Measurements from ENCODE around the gene FECH. TPM values are rescaled to one million over a fixed set of nuclear protein-coding genes. Genes with fewer than 3 reads are reported as not detected.

Gene FECH
- polyA plus RNA-seq, 2 of the 4 experiments (the other 2 are of a cell fraction), result 41.3 to 71.2 TPM

DNA sequence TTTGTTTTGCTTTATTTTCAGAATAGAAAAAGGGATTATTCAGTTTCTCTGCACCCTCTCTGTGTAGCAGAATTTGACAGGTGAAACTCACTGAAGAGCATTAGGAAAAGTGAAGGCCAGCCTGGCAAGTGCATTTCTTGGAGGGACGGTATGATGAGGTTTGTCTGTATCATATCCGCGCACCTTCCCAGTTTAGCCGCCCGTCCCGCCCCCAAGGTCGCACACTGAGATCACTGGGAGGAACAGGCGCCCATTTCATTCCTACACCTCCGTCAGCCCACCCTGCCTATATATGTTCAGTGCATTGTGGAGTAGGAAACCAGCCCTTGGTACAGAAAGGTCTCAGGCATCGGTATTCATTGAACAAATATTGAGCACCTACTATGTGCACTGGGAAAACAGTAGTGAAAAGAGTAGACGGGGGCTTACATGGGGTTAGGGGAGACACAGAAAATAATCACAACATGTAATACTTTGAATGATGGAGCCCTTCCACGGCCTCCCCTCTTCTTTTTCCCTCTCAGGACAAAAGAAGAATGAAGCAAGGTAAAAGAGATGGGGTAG is 678 bp upstream of the FECH start (continued):
- no peak for TF ChIP-seq HMGXB4 (CRISPR knock-in tag; IDR thresholded peaks at IDR 0.05; ENCODE audit: borderline replicate concordance)
- no peak for TF ChIP-seq MYC (IDR thresholded peaks at IDR 0.05; ENCODE audit: borderline replicate concordance, low read length)
- TF ChIP-seq KDM5A (IDR thresholded peaks at IDR 0.05), result no peak

- H3K9me3 ChIP-seq, result no peaks in the 10 kb centered on the region
- ATAC-seq (peak; percentile 25 to 43; a peak in 4 of 6 replicates), FAIRE-seq (no peak), DNase-seq (ENCODE audit: low read depth in 1 of 2, low spot score in 1 of 2) (no peak)
- 0% methylated on average over 5 of the region's 8 CpGs for WGBS (ENCODE audit: missing lambda C conversion rate)
- ChIA-PET POLR2A (no interaction called here), CTCF (no interaction called here)
- TF ChIP-seq TP53 (CRISPR knock-in tag; IDR thresholded peaks at IDR 0.05), result no peak
- TF ChIP-seq, protein P1, sequence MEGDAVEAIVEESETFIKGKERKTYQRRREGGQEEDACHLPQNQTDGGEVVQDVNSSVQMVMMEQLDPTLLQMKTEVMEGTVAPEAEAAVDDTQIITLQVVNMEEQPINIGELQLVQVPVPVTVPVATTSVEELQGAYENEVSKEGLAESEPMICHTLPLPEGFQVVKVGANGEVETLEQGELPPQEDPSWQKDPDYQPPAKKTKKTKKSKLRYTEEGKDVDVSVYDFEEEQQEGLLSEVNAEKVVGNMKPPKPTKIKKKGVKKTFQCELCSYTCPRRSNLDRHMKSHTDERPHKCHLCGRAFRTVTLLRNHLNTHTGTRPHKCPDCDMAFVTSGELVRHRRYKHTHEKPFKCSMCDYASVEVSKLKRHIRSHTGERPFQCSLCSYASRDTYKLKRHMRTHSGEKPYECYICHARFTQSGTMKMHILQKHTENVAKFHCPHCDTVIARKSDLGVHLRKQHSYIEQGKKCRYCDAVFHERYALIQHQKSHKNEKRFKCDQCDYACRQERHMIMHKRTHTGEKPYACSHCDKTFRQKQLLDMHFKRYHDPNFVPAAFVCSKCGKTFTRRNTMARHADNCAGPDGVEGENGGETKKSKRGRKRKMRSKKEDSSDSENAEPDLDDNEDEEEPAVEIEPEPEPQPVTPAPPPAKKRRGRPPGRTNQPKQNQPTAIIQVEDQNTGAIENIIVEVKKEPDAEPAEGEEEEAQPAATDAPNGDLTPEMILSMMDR (IDR thresholded peaks at IDR 0.05), result no peak
- TF ChIP-seq ELK1 (IDR thresholded peaks at IDR 0.05; ENCODE audit: low read depth, low read length), result no peak
- TF ChIP-seq SMC3 (IDR thresholded peaks at IDR 0.05), result no peak
- H3K4me3 ChIP-seq, result peak overlapping the region; percentile 94
- H3K27ac ChIP-seq, result peak overlapping the region; percentile 94 to 97
- H3K4me2 ChIP-seq, result peak overlapping the region; percentile 93
- H3K4me1 ChIP-seq, result peaks cover 14% of the 10 kb centered on the region
These were observed 649 bp downstream of the FECH start for GRCh38 chr18:57585855-57586250.

GRCh38 chr18:57585421-57585820 is 1.1 kb downstream of the FECH start:
- H3K9me3 ChIP-seq, result no peaks in the 10 kb centered on the region
- ATAC-seq (peak; percentile 15 to 38; a peak in 3 of 6 replicates), DNase-seq (ENCODE audit: low read depth in 1 of 2, low spot score in 1 of 2) (peak in 1 of 2 experiments; percentile 18), FAIRE-seq (no peak)
- H3K4me2 ChIP-seq, result peak overlapping the region; percentile 93
- 2% methylated on average over 4 of the region's 9 CpGs for WGBS (ENCODE audit: missing lambda C conversion rate)
- H3K27ac ChIP-seq, result peak overlapping the region; percentile 94 to 97
- ChIA-PET CTCF (no interaction called here), POLR2A (no interaction called here)
- H3K4me3 ChIP-seq, result peak overlapping the region; percentile 94
- peaks cover 14% of the 10 kb centered on the region for H3K4me1 ChIP-seq
- TF ChIP-seq CHD2 (IDR thresholded peaks at IDR 0.05; ENCODE audit: low read length, partially characterized antibody), result no peak
- no peak for TF ChIP-seq TFCP2L1 (CRISPR knock-in tag; IDR thresholded peaks at IDR 0.05)
- TF ChIP-seq EHMT2 (IDR thresholded peaks at IDR 0.05; ENCODE audit: low read depth), result no peak
- no peak for TF ChIP-seq MAZ (IDR thresholded peaks at IDR 0.05; ENCODE audit: borderline replicate concordance, low read depth, low read length)
- no peak for TF ChIP-seq JUNB (IDR thresholded peaks at IDR 0.05)
- no peak for TF ChIP-seq EP300 (IDR thresholded peaks at IDR 0.05)
- no peak for TF ChIP-seq POLR2AphosphoS2 (conservative IDR thresholded peaks at IDR 0.05; ENCODE audit: low read length)

DNA sequence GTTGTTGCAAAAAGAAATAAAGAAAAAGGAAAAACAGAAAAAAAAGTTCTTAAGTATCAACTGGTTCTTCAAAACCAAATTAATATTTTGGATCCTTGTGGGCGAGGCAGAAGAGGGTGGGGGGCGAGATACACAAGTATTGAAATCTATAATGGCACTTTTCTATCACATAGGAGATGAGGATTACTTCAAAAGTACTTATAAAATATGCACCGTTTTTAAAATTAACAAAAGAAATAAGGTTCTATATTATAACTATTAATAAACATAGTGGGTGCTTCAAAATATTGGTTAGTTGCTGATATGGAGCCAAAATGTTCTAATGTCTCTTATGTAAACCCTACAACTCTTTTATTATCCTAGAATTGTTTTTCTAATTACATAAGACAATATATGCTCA is 2.1 kb downstream of the FECH start:
- Histone ChIP-seq H3K4me2 (peak overlapping the region; percentile 93), H3K4me1 (peaks cover 14% of the 10 kb centered on the region), H3K4me3 (no peak overlapping the region), H3K27ac (no peak overlapping the region), H3K9me3 (no peaks in the 10 kb centered on the region)
- CTCF ChIA-PET, result interaction anchor here (0.7 kb wide), 1 partner anchor 597 kb away, joined by 3 read pairs; no protein-coding TSS in a partner anchor
- POLR2A ChIA-PET, result no interaction called here
- FAIRE-seq (no peak), ATAC-seq (no peak), DNase-seq (ENCODE audit: low read depth in 1 of 2, low spot score in 1 of 2) (no peak)
- WGBS (ENCODE audit: missing lambda C conversion rate), result 73% methylated on average over 3 of the region's 3 CpGs
- TF ChIP-seq, protein P1 (IDR thresholded peaks at IDR 0.05), result no peak
- TF ChIP-seq, protein P2, sequence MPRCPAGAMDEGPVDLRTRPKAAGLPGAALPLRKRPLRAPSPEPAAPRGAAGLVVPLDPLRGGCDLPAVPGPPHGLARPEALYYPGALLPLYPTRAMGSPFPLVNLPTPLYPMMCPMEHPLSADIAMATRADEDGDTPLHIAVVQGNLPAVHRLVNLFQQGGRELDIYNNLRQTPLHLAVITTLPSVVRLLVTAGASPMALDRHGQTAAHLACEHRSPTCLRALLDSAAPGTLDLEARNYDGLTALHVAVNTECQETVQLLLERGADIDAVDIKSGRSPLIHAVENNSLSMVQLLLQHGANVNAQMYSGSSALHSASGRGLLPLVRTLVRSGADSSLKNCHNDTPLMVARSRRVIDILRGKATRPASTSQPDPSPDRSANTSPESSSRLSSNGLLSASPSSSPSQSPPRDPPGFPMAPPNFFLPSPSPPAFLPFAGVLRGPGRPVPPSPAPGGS (IDR thresholded peaks at IDR 0.05), result no peak
- TF ChIP-seq NPAS2 (CRISPR knock-in tag; IDR thresholded peaks at IDR 0.05; ENCODE audit: borderline replicate concordance), result no peak
- no peak for TF ChIP-seq TP53 (CRISPR knock-in tag; IDR thresholded peaks at IDR 0.05)
- no peak for TF ChIP-seq HDAC2 (IDR thresholded peaks at IDR 0.05)
- no peak for TF ChIP-seq MAFK (IDR thresholded peaks at IDR 0.05; ENCODE audit: partially characterized antibody)
- TF ChIP-seq, protein P3, sequence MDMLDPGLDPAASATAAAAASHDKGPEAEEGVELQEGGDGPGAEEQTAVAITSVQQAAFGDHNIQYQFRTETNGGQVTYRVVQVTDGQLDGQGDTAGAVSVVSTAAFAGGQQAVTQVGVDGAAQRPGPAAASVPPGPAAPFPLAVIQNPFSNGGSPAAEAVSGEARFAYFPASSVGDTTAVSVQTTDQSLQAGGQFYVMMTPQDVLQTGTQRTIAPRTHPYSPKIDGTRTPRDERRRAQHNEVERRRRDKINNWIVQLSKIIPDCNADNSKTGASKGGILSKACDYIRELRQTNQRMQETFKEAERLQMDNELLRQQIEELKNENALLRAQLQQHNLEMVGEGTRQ (IDR thresholded peaks at IDR 0.05), result no peak
- no peak for TF ChIP-seq HOXA7 (CRISPR knock-in tag; IDR thresholded peaks at IDR 0.05)
- TF ChIP-seq, protein P4, sequence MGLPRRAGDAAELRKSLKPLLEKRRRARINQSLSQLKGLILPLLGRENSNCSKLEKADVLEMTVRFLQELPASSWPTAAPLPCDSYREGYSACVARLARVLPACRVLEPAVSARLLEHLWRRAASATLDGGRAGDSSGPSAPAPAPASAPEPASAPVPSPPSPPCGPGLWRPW (IDR thresholded peaks at IDR 0.05), result no peak
- TF ChIP-seq CEBPB (IDR thresholded peaks at IDR 0.05), result no peak

Measured in A549 (cell line).